PC-9 (cell line): Measurements from ENCODE around the gene RTCB. TPM values are rescaled to one million over a fixed set of nuclear protein-coding genes. Genes with fewer than 3 reads are reported as not detected.

Source experiments
- BruUV-seq: library from RNA; stranded (reverse); fragments of 400-500 nt; replicated peaks from 2 replicates; lab custom pipeline; 2021; lab: Mats Ljungman, UMichigan
- CTCF ChIA-PET: fragments of 300-600 bp; sonication (Branson Sonifier 250); formaldehyde crosslinking; loops from one replicate; lab custom pipeline; 2022; ENCODE audit warnings: antibody characterized with exemption; lab: Charles Lee
- POLR2A ChIA-PET: fragments of 300-600 bp; sonication (Branson Sonifier 250); formaldehyde crosslinking; loops from one replicate; lab custom pipeline; 2022; ENCODE audit warnings: antibody characterized with exemption; ENCODE audit not compliant: unreplicated experiment; lab: Charles Lee
- DNase-seq, 2 experiments: peaks; one replicate each; pipeline versions ENCODE4 v3.0.0 to v3.0.0-alpha.2; 2015 to 2022; ENCODE audit warnings: mixed read lengths in 1 of 2
- H2AFZ ChIP-seq: fragments of 200-600 bp; sonication (generic); 2 replicates; pipeline ENCODE4 v1.8.1; 2017; ENCODE audit warnings: antibody characterized with exemption
- H3F3A ChIP-seq: fragments of 200-600 bp; sonication (generic); 2 replicates; pipeline ENCODE4 v1.8.1; 2017; ENCODE audit warnings: antibody characterized with exemption, mild to moderate bottlenecking, low read depth; ENCODE audit not compliant: insufficient read depth
- H3K27ac ChIP-seq: fragments of 200-600 bp; sonication (generic); 2 replicates; pipeline ENCODE4 v1.6.1; 2016; ENCODE audit warnings: mixed run types
- H3K27me3 ChIP-seq: fragments of 200-600 bp; sonication (generic); 2 replicates; pipeline ENCODE4 v1.6.1; 2016; ENCODE audit warnings: low read depth, mixed run types; ENCODE audit not compliant: insufficient read depth
- H3K36me3 ChIP-seq: fragments of 200-600 bp; sonication (generic); 2 replicates; pipeline ENCODE4 v1.6.1; 2016; ENCODE audit warnings: low read depth, mixed run types
- H3K4me1 ChIP-seq: fragments of 200-600 bp; sonication (generic); replicated peaks from 2 replicates; pipeline ENCODE4 v1.6.1; 2016; ENCODE audit warnings: mixed run types; ENCODE audit not compliant: insufficient read depth
- H3K4me2 ChIP-seq: fragments of 200-600 bp; sonication (generic); 2 replicates; pipeline ENCODE4 v1.6.1; 2017; ENCODE audit warnings: mixed run types
- H3K4me3 ChIP-seq: fragments of 200-600 bp; sonication (generic); 2 replicates; pipeline ENCODE4 v1.6.1; 2016; ENCODE audit warnings: mixed run types
- H3K79me2 ChIP-seq: fragments of 200-600 bp; sonication (generic); 2 replicates; pipeline ENCODE4 v1.6.1; 2017; ENCODE audit warnings: low read depth, mixed run types
- H3K9me2 ChIP-seq: fragments of 200-600 bp; sonication (generic); 2 replicates; pipeline ENCODE4 v1.8.1; 2017; ENCODE audit warnings: mild to moderate bottlenecking; ENCODE audit not compliant: insufficient read depth
- H3K9me3 ChIP-seq: fragments of 200-600 bp; sonication (generic); 2 replicates; pipeline ENCODE4 v1.8.1; 2016; ENCODE audit warnings: low read depth; ENCODE audit not compliant: insufficient read depth
- H4K20me1 ChIP-seq: fragments of 200-600 bp; sonication (generic); 2 replicates; pipeline ENCODE4 v1.8.1; 2017; ENCODE audit not compliant: insufficient read depth
- CTCF ChIP-seq: fragments of 200-600 bp; sonication (generic); conservative IDR thresholded peaks from 2 replicates; pipeline ENCODE4 v1.6.1; 2017; ENCODE audit warnings: mixed run types, antibody characterized with exemption, mild to moderate bottlenecking, moderate library complexity
- EZH2 ChIP-seq: fragments of 200-600 bp; sonication (generic); IDR thresholded peaks from 2 replicates; pipeline ENCODE4 v1.8.0; 2017; ENCODE audit warnings: antibody characterized with exemption, low read depth
- intact Hi-C: fragments of 100-400 bp; cut with micrococcal nuclease; formaldehyde crosslinking; loops from one replicate; pipeline ENCODE4 v1.10.0; 2022; ENCODE audit not compliant: unreplicated experiment
- total RNA-seq: library from RNA; stranded (reverse); gene quantifications from 2 replicates; pipeline ENCODE4 v1.2.3, GENCODE V29; 2021

The RTCB gene
- total RNA-seq, 1 experiment from 2014 or later, result 76.5 TPM

- TF ChIP-seq CTCF (no peak), EZH2 (no peak)
- Histone ChIP-seq H3K9me2 (no peaks in the 10 kb centered on the region), H3K36me3 (peaks cover 30% of the 10 kb centered on the region), H3K4me1 (peaks cover 13% of the 10 kb centered on the region), H4K20me1 (0 out of 2 replicates have a peak, but pooled peaks cover 9% of the 10 kb centered on the region), H3K4me3 (no peak overlapping the region), H3K27me3 (no peaks in the 10 kb centered on the region), H3K9me3 (no peaks in the 10 kb centered on the region), H3K27ac (no peak overlapping the region), H3F3A (no peaks in the 10 kb centered on the region; the same call in 1 of the 2 replicates), H3K4me2 (no peak overlapping the region), H3K79me2 (peaks cover 40% of the 10 kb centered on the region), H2AFZ (no peak overlapping the region)
- CTCF ChIA-PET, result no interaction called here
- no peak for DNase-seq
- POLR2A ChIA-PET, result no interaction called here
- intact Hi-C loops, result no loop called here
- BruUV-seq, result no TSS peak
These were observed 4.7 kb downstream of the RTCB start for GRCh38 chr22:32407312-32407711.

GRCh38 chr22:32404021-32404420 lies 8.0 kb downstream of the RTCB start:
- Histone ChIP-seq H3K27ac (no peak overlapping the region), H3K4me2 (no peak overlapping the region), H4K20me1 (no peaks in the 10 kb centered on the region), H3K27me3 (no peaks in the 10 kb centered on the region), H3K79me2 (peaks cover 11% of the 10 kb centered on the region), H3F3A (no peaks in the 10 kb centered on the region), H3K4me3 (no peak overlapping the region), H3K4me1 (no peaks in the 10 kb centered on the region), H3K36me3 (peaks cover 52% of the 10 kb centered on the region), H2AFZ (no peak overlapping the region), H3K9me3 (no peaks in the 10 kb centered on the region), H3K9me2 (no peaks in the 10 kb centered on the region)
- intact Hi-C loops, result no loop called here
- POLR2A ChIA-PET, result no interaction called here
- no peak for TF ChIP-seq EZH2
- no peak for TF ChIP-seq CTCF
- CTCF ChIA-PET, result no interaction called here
- BruUV-seq, result no TSS peak
- DNase-seq, result no peak

- no peak overlapping the region for H3K4me3 ChIP-seq
- H3K27me3 ChIP-seq, result no peaks in the 10 kb centered on the region
- no peak for DNase-seq
- no peak overlapping the region for H2AFZ ChIP-seq
- intact Hi-C loops, result no loop called here
- H3K9me2 ChIP-seq, result no peaks in the 10 kb centered on the region
- no peak for TF ChIP-seq CTCF
- no peak for TF ChIP-seq EZH2
- H3F3A ChIP-seq, result no peaks in the 10 kb centered on the region
- no peaks in the 10 kb centered on the region for H4K20me1 ChIP-seq
- POLR2A ChIA-PET, result interaction anchor here (0.7 kb wide), 1 partner anchor 12 kb away, joined by 5 read pairs; no protein-coding TSS in a partner anchor
- H3K4me1 ChIP-seq, result no peaks in the 10 kb centered on the region
- BruUV-seq, result no TSS peak
- H3K4me2 ChIP-seq, result no peak overlapping the region
- CTCF ChIA-PET, result no interaction called here
- H3K36me3 ChIP-seq, result peaks cover 47% of the 10 kb centered on the region
- H3K9me3 ChIP-seq, result no peaks in the 10 kb centered on the region
- H3K79me2 ChIP-seq, result no peaks in the 10 kb centered on the region
- no peak overlapping the region for H3K27ac ChIP-seq
These were observed 10.6 kb downstream of the RTCB start for GRCh38 chr22:32401486-32401885.
